ENCODE data around the gene FASN.

The FASN gene

DNA sequence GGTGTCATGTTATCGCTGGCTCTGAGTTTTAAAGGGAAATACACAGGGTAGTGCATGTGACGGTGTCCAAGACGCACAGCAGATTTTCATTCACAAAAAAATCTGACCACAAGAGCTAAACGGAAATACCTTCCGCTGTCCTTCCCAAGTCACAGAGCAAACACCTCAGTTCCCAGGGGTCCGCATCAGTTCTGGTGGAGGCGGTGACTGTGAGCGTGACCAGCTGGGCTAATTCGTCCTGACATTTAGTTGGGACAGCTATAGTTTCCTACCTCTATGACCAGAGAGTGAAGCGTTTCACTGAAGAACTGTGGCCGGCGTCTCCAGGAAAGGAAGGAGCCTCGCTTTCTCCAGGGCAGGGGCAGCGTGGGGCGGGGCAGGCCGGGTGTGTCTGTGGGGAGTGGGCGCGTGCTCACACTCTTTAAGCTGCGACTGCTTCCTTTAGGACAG, 10.5 kb upstream of the FASN start:
- DNase-seq (ENCODE audit: extremely low read depth, low read depth) = no peak
- TF ChIP-seq, protein P1, sequence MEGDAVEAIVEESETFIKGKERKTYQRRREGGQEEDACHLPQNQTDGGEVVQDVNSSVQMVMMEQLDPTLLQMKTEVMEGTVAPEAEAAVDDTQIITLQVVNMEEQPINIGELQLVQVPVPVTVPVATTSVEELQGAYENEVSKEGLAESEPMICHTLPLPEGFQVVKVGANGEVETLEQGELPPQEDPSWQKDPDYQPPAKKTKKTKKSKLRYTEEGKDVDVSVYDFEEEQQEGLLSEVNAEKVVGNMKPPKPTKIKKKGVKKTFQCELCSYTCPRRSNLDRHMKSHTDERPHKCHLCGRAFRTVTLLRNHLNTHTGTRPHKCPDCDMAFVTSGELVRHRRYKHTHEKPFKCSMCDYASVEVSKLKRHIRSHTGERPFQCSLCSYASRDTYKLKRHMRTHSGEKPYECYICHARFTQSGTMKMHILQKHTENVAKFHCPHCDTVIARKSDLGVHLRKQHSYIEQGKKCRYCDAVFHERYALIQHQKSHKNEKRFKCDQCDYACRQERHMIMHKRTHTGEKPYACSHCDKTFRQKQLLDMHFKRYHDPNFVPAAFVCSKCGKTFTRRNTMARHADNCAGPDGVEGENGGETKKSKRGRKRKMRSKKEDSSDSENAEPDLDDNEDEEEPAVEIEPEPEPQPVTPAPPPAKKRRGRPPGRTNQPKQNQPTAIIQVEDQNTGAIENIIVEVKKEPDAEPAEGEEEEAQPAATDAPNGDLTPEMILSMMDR (IDR thresholded peaks at IDR 0.05; ENCODE audit: low read depth, low read length) = no peak

DNA sequence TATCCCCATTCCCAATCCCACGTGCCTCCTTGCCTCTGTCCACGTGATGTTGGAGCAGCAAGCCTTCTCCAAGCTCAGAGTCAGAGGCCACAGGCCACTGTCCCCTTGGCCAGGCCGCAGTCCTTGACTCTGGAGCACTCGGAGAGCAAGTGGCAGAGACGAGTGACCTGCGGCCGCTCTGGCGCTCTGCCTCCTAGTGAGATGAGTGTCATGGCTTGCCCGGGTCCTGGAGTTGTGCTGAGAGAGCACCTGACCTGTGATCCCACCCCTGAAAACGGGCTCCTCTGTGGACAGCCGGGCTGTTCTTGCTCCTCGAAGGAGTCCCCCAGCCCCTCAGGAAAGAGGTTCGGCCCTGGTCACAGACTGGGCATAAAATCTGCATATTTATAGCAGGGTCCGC, 10.0 kb upstream of the FASN start:
- TF ChIP-seq, protein P1 (IDR thresholded peaks at IDR 0.05; ENCODE audit: low read depth, low read length) = no peak
- DNase-seq (ENCODE audit: extremely low read depth, low read depth) = no peak

DNA sequence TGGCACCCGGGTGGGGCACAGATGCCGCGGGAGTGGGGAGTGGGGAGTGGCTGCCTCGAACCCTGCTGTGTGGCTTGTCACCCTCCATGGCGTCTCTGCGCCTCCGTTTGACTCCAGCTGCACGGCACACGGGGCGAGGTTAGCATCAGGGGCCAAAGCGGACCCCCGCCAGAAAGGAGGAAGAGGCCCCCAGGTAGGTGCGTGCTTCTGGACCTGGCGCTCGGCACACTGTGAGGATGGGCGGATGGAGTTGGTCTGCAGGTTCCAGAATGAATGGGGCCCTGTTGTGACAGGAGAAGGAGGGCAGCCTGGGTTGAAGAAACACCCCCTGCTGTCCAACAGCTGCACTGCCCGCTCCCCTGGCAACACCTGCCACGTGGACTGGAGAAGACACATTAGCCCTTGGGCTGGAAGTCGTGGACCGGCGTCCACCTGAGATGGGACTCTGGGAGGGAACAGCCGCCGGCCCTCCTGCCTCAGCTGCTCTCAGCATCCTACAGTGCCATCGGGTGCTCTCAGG, 9.4 kb upstream of the FASN start:
- no peak for DNase-seq (ENCODE audit: extremely low read depth, low read depth)
- TF ChIP-seq, protein P1 (IDR thresholded peaks at IDR 0.05; ENCODE audit: low read depth, low read length) = peak; percentile 11

DNA sequence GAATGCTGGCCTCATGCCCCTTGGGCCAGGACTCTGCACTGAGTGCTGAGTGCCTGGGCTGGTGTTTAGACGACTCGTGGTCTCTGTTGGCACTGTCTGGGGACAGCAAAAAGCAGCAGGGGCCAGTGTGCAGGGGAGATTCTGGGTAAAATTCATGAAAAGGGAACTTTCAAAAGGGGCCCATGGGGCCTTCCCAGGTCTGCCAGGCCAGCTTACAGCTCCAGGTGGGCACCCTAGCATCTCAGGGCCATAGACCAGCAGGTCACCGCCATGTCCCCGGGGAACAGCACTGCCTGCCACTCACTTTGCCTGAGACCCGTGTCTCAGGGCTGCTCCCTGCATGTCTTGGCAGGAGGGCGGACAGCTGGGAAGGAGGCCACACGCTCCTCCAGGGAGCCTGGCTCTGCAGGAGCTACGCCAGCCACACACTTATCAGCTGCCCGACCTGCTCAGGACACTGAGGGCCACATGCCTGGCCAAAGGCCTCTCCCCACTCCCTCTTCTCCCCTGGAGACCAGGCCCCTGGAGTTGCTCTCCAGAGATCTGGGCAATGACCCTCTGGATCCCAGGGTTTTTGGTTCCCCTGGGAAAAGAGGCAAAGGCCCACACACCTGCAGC, 8.8 kb upstream of the FASN start:
- DNase-seq (ENCODE audit: extremely low read depth, low read depth) = no peak
- TF ChIP-seq, protein P1 (IDR thresholded peaks at IDR 0.05; ENCODE audit: low read depth, low read length) = no peak

DNA sequence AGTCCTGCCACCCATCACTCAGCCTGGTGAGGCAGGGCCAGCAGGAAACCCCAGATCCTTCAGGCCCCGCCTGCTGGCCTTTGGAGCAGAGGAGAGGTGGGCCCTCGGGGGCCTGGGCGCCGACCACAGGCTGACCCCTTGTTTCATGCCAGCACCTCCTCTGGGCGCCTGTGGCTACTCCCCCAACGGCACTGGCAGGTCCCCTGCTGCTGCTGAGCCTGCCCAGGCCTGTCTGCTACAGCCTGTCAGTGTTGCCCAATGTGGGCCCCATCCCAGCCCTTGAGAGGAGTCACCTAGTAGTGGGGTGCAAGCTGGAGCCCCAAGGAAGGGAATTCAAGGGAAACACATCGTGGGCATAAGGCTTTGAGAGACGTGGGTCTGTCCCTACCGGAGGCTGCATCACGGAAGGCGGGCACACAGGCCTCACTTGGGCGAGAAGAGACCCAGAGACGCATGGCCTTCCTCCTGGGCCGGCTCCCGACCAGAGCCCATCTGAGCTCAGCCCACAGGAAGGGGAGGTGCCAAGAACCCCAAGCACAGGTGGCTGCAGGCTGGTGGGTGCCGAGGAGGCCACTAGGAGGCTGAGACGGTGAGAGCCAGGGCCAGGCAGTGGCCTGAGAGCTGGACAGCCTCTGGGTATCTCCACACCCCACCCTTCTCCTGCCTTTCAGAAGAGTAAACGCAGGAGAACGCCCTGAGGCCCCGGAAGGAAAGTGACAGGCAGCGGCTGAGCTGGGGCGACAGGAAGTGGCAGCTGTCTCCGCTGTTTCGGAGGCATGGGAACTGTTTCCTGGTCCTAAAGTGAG, 8.0 kb upstream of the FASN start:
- TF ChIP-seq, protein P1 (IDR thresholded peaks at IDR 0.05; ENCODE audit: low read depth, low read length) = peak; percentile 14
- DNase-seq (ENCODE audit: extremely low read depth, low read depth) = no peak

DNA sequence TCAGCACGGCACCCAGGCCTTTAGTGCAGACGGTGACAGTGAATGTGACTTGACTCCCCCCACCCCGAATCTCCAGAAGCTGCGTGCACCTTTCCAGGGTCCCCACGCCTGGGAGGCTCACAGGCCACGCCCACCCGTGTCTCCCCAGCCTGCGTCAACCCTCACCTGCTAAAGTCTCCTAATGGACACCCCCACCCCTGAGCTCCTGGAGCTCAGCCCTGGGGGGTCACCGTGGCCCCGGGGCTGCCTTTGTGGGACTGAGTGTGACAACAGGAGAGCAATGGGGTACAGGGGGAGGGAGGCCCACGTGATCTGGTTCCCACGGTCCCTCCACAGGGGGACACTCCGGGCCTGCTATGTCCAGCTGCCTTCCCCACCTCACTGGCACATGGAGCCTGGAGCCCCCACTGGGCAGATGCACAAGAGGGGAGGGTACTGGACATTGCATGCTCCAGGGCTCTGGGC, 7.4 kb upstream of the FASN start:
- TF ChIP-seq, protein P1 (IDR thresholded peaks at IDR 0.05; ENCODE audit: low read depth, low read length) = no peak
- DNase-seq (ENCODE audit: extremely low read depth, low read depth) = no peak
